ENCODE data around the gene DIRAS2.

DIRAS2 gene

DNA sequence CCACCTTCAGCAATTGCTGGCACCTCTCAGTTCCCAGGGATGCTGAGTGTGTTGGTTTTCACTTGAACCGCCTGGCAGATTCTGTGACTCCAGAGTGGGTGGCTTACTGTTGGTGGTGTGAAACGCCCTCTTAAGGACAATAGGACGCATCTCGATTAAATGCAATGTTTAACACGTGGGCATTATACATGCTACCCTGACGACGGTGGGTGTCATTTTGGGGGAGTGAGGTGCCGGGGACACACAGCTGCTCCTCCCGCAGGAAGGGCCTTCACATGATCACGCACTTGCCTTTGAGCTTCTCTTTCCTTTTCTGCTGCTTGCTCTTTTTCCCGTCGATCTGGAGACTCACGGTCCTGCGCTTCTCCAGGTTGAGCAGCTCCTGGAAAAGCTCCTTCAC, 29.7 kb downstream of the DIRAS2 start:
- no peak for DNase-seq (ENCODE audit: low spot score)

DNA sequence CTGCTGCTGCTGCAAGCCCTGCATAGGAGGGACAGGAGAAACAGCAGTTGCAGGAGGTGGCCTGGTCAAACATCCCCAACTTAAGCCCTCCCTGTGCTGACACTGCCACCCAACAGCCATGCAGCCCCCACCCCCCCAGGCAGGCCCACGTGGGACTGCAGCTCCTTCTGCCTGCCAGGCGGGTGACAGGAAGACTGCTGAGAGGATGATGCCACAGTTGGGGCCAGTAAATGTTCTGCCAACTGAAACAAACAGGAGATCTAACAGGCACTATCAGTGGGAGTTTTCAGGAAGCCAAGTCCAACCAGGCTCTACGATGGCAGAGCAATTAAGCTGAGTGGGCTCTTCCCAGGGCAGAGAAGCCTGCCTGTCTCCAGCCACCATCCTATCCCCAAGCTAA, 31.1 kb downstream of the DIRAS2 start:
- DNase-seq (ENCODE audit: low spot score), result no peak

DNA sequence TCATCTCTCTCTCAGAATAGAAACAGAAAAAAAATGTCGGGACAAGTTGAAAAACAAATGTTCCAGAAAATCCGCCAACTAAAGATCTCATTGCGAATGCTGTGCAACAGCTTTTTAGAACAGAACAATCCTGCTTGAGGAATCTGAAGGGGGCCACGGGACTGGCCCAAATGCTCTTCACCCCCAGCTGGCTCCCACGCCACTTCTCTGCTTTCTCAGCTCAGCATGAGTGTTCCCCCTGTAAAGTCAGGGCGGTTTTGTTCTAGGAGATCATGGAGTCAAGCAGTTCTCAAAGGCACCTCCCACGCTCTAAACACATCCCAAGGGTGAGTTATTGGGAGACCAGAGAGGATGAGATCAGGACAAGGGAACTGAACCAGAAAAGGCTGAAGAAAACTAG, 31.5 kb downstream of the DIRAS2 start:
- DNase-seq (ENCODE audit: low spot score), result no peak

- no peak for DNase-seq (ENCODE audit: low spot score)
These were observed 34.7 kb downstream of the DIRAS2 start for GRCh38 chr9:90607701-90608516.

DNA sequence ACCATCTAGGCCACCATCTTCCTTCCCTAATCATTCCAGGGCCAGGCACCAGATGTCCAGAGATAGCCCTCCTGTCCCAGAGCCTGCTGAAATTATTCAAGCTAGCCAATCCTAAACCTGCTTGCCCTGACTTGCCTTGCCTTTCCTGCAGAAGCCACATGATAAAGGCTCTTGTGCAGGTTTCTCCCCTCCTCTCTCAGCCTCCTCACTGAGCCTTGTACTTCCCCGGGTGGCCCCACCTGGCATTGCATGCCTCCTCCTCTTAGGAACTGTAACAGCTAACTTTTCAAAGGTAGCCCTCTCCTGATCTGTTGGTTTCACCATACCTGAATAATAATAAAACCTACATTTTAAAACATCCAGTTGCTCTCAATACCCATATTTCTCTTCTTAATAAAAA, 42.6 kb downstream of the DIRAS2 start:
- DNase-seq (ENCODE audit: low spot score), result no peak

GRCh38 chr9:90598191-90598590, 44.4 kb downstream of the DIRAS2 start:
- no peak for DNase-seq (ENCODE audit: low spot score)

DNA sequence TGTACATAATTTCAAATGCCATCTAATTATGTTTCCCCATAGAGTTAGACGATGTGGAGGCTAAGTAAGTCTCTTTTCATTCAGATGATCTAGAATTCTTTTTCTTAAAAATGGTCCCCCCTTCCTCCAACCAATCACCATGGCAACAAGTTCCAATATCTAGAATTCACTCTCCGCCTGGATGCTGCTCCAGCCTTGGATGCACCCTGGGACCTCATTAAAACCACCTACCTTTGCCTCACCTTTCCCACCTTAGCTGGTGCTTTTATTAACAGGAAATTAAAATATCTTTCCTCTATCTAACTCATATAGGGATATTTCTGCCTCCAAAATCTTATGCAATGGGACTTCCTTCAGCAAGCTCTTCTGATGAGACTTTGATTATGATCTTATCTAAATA, 49.0 kb downstream of the DIRAS2 start:
- DNase-seq (ENCODE audit: low spot score), result no peak

- DNase-seq (ENCODE audit: low spot score), result no peak
These were observed 62.0 kb downstream of the DIRAS2 start for GRCh38 chr9:90580576-90580975.

- no peak for DNase-seq (ENCODE audit: low spot score)
These were observed 63.4 kb downstream of the DIRAS2 start for GRCh38 chr9:90579181-90579580.

GRCh38 chr9:90578126-90578815, 64.4 kb downstream of the DIRAS2 start:
- DNase-seq (ENCODE audit: low spot score), result no peak

DNA sequence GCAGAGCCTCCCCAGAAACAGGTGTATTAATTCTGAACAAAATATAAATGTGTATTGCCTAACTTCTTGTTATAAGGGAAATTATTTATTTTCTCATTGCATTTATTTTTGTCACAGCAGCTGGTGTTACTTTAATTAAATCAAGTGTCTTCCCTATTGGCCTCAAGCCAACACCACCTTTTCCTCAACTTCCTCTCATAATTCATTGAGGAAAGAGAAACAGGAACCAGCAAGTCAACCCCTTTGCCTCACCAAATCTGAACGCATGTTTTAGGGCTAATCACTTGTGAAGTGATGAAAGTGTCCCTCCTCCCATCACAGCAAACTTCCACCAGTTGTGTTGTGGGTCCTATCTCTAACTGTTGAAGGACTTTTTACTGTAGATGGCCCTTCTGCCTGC, 73.1 kb downstream of the DIRAS2 start:
- no peak for DNase-seq (ENCODE audit: low spot score)

DNA sequence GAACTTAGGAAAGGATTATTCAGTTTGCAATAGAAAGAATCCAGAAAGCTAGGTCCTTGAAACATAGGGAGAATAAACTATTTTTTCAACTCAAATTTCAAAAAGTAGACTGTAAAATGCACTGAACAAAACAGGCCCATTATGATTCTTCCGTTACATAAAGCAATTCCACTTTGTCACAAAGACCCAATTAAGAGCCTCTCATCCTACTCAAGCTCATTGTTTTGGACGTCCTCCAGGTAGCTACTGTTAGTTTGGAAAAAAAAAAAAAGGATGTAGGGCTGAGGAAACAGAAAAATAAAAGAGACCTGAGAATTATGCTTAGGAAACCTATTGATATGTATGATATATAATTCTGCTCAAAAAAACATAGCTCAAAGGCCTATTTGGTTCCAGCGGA, 74.0 kb downstream of the DIRAS2 start:
- no peak for DNase-seq (ENCODE audit: low spot score)

DNA sequence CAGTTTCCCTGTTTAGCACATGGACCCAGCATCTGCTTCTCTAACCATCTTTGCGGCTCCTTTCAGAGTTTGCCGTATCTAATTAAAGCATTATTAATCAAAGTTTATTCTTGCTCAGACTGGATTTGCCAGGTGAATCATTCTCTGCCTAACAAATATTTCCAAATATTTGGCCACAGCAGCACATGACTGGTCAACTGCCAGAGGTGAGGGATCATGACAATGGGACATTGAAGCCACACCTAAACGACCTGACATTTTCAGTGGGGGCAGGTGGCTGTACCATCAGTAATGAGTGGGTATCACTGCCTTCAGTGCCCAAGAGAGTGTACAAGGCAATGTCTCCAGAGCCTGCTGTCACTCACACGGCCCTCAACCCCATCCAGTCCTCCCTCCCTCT, 80.4 kb downstream of the DIRAS2 start:
- DNase-seq (ENCODE audit: low spot score), result no peak
